ENCODE data around the gene ZBTB12. TPM values are rescaled to one million over a fixed set of nuclear protein-coding genes. Genes with fewer than 3 reads are reported as not detected.
"Not testable (repeated sequence)": the region's sequence is repeated elsewhere in the genome, so short reads cannot be mapped to it uniquely, and the experiment has no call there.

Gene ZBTB12
- total RNA-seq, 1 donor from 2014 or later, result 2.7 TPM

GRCh38 chr6:31877125-31877650, 24.7 kb downstream of the ZBTB12 start:
- DNase-seq (ENCODE audit: low read depth), result no peak

DNA sequence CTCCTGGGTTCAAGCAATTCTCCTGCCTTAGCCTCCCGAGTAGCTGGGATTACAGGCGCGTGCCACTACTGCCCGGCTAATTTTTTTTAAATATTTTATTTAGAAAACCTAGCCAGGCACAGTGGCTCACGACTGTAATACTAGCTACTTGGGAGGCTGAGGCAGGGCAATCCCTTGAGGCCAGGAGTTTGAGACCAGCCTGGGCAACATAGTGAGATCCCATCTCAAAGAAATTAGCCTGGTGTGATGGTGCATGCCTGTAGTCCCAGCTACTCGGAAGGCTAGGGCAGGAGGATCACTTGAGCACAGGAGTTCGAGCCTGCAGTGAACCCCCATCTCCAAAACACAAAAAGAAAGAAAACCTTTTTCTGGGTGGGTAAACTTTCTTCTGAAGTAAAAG, 25.5 kb downstream of the ZBTB12 start:
- no peak for DNase-seq (ENCODE audit: low read depth)

DNA sequence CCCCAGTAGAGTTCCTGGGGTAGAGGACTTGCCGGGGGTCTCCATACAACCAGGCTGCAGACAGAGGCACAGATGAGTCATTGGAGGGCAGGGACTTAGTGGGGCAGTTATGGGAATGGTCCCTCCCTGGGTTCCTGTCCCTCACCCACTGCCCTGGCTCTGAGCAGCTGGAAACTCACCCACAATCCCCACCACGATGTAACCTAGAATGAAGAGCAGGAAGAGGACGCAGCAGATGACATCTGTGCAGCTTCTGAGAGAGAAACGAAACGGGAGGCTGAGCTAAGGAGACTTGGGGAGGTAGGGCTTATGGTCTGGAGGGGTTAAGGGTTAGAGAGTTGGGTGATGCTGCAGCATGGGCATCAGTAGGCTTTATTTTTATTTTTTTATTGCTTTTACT, 26.0 kb downstream of the ZBTB12 start:
- DNase-seq (ENCODE audit: low read depth), result peak; percentile 67

DNA sequence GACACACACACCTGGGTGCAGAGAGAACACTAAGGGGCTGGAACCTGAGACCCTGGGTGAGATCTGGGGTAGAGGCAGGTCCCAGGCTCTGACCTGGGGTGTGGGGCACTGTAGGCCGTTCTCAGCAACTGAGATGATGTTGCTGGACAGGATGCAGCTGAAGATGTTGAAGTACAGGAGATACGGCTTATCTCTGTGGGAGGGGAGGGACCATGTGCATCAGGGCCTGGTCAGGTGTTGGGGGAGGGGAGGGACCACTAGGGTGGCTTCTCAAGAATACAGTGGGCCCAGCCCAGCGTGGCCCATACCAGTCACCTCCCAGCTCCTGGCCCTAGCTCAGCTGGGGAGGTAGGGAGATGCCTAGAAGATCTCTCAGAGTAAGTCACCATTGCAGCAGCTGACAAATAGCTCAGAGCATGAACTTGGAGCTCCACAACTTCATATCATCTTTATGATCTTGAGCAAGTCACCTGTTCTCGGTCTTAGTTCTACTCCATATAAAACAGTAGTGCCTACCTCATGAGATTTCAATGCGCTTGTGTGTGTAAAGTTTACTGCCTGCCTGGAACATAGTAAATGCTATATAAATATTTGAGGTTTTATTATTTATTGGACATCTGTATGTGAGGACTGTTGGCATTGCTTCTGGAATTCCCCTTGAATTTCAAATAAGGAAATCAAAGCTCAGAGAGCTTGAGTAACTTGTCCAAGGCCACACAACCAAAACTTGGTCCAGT, 26.9 kb downstream of the ZBTB12 start:
- no peak for DNase-seq (ENCODE audit: low read depth)

DNA sequence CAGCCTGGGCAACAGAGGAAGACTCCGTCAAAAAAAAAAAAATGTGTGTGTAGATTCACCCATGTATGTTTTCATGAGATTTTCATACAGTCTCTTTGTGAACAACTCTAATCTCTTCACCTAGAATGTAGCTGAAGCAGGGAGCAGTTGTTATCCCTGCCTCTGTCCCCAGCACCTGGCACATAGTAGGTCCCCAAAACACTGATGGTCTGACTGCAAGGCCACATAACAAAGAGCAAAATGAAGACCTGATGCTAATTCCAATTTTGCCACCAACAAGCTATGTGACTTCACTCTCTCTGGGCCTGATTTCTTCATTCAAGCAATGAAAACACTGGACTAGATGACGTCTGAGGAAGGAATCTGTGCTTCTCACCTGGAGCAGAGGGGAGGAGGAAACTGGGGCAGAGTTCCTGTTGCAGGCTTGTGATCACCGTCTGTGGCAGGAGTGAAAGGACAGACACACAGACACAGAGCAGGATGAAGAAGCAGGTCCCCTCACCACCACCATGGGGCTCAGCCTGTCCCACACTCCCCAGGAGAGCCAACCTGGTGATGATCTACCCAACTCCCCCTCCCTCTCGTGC, 27.7 kb downstream of the ZBTB12 start:
- no peak for DNase-seq (ENCODE audit: low read depth)

DNA sequence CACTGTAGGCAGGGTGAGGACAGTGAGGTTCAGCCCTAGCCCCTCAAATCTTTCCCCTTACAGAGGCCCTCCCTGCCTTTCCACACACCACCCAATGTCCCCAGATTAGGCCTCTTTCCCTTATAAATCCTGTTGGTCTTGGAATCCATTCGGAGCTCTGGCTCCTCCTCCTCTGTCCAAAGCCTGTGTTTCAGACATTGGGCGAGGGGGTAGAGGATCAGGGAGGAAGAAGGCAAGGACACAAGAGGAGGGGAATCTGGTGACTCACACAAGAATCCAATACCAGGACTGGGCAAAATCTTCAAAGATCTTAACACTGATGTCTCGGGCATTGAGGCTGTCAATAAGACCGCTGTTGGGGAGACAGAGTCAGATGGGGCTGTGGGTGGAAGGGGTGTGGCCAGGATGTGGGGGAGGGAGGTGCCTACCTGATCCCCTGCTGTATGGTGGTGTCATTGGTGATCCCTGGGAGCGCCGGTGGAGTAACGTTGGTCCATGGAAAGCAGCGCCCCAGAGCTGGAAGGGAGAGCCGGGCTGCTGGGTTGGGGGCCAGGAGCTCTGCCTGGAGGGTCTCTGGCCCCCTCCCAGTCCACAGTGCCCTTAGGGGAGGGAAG, 30.7 kb downstream of the ZBTB12 start:
- no peak for DNase-seq (ENCODE audit: low read depth)

- DNase-seq (ENCODE audit: low read depth), result no peak
Measured at GRCh38 chr6:31870385-31870921, 31.4 kb downstream of the ZBTB12 start.

DNA sequence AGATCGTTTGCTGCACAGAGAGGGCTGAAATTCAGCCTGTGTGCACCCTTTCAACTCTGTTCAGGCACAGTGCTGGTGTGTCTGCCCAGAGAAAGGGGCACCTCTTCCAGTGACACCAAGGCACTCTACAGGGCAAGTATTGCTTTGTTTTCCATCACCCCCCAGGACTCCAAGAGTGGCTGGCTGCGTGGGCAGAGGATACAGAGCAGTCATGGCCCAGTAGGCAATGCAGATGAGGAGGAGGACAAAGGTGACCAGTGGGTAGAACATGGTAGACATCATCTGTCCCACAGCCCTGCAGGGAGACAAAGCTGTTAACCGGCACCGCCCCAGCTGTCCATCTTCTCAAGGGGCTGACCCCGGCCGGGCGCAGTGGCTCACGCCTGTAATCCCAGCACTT, 32.5 kb downstream of the ZBTB12 start:
- DNase-seq (ENCODE audit: low read depth), result no peak

GRCh38 chr6:31868658-31868971, 33.3 kb downstream of the ZBTB12 start:
- not testable (repeated sequence) for DNase-seq (ENCODE audit: low read depth)

DNA sequence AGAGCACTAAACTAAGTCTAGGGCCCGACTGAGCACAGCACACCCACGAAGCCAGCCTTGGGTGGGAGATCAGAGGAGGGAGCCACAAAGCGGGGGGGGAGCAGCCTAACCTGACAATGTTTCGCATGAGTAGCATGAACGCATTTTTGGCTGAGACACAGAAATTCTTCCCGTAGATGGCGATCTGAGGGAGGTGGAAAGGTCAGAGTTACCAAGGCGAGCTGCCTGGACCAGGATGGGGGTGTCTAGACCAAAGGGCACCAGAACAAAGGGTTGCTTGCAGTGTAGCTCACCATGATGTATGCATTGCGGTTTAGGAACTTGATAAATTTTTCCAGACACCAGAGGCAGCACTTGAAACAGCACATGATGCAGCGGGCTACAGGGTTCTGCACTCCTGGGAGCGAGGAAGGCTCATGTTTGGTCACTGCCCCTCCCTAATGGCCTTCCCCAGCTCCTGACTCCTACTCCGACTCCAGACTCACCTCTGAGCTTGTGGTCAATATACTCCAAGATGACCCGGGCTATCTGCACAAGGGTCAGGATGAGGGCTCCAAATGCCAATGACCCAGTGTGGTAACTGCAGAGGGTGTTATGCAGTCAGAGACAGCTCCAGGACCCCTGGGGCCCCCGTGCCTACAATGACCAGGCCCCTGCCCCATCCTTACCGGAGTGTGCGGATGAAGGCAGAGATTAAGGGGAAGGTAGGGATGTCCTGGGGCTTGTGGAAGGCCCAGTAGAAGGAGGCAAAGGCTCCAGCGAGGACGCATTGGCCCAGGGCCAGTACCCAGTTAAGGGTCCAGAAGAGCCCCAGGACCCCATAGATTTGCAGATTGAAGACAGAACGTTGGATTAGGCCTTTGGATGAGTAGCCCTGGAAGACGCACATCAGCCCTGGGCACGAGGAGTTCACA, 36.4 kb downstream of the ZBTB12 start:
- no peak for DNase-seq (ENCODE audit: low read depth)

DNA sequence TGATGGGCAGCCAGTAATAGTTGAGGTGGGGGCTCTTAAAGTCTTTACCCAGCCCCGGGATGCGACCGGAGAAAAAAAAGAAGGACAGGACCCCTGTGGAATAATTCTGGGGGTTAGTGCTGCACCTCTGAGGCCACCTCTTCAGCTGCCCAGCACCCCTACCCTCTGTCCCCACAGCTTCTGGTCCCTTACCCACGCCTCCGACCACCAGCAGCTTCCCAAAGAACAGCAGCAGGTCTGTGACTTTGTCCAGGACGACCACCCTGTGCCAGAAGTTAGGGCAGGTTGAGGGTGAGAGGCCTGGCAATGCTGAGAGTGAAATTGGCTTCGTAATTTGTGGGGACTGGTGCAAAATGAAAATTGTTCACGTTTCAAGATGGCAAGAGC, 37.1 kb downstream of the ZBTB12 start:
- DNase-seq (ENCODE audit: low read depth), result no peak

- not testable (repeated sequence) for DNase-seq (ENCODE audit: low read depth)
Measured at GRCh38 chr6:31864123-31864562, 37.7 kb downstream of the ZBTB12 start.

DNA sequence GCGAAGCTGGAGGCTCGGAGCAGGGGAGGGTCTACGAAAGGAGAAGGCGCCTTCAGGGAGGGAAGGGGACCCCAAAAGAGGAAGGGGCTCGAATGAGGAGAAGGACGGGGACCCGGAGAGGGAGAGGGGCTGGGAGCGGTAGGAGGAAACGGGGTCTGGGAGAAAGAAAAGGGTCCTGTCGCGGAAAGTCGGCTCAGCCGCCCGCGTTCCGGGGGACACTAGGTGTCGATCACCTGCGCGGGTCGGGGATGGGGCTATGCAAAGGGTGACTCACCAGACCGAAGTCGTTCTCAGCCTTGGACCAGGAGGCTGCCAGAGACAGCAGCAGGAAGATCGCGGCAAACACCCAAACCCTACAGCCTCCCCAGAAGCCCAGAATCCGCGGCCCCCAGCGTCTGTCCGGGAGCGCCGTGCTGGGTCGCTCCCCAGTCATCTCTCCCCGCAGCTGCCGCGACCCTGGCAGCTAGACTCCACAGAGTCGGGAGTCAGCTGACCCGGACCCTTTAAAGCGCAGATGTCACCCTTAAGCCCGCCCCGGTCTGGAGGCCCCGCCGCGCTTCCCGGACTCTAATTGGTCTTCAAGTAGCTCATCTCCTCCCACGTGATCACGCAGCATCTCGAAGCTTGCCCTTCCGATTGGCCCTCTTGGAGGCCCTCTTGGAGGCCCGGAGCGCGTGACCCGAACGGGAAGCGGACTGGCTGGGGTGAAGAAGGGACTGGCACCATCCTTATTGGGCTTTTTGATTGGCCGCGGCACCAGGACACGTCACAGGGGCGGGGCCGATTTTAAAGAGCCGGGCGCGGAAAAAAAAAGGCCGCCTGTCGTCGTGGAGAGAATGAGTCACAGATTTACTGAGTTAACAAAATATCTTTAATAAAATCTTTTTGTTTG, 39.3 kb downstream of the ZBTB12 start, which contains the start of gene NEU1:
TSS of gene NEU1 (minus strand) at position 478 of the 892 bp plus-strand sequence. CDS start at position 433, 45 bp downstream.
- DNase-seq (ENCODE audit: low read depth), result peak; percentile 100

DNA sequence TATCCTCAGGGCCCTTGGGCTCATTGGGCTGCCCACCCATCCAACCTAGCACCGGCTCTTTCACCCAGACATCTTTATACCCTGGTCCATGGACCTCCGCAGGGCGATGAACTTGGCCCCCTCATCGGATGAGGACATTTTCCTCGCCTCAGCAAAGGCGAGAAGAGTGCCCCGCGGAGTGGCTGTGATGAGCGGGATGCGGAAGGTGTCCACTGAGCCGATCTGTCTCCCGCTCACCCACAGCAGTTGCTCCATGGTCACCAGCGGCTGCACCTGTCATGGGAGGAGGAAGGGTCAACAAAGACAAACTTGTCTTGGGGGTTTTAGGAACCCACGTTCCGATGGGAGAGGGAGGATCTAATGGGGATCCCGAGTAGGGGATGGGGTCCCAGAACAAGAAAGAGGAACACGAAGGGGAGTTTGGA, 40.0 kb downstream of the ZBTB12 start:
- DNase-seq (ENCODE audit: low read depth), result peak; percentile 65

DNA sequence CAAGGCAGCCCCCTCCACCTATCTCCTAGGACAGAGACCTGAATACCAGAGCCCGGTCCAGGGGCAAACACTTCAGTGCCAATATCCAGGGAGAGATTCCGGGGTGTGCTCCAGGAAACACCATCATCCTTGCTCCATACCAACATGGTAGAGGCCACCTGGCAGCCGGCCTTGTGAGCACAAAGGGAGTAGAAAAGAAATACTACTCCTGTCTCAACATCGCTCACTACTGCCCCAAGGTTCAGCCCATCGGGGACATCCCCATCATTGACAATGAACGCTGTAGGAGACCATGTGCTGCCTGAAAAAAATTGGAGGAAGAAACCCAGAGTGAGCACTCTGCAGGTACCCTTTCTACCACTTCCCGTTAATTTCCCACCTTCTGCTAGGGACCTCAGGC, 40.7 kb downstream of the ZBTB12 start:
- no peak for DNase-seq (ENCODE audit: low read depth)

DNA sequence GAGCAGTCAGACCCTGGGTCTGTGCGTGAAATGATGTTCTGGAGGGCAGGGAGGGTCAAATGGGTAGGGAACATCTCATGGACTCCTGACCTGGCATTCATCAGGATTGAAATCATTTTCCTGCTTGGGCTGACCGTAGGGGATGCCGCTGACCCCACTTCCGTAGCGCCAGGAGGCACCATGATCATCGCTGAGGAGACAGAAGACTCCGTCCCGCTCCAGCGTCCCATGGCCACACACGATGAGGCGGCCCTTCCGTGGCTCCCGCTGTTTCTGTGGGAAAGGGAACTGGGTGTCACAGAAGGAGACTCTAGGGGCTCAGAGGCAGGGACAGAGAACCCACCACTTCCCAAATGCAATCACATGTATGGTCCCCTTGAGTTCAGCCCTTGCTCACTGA, 41.5 kb downstream of the ZBTB12 start:
- no peak for DNase-seq (ENCODE audit: low read depth)

DNA sequence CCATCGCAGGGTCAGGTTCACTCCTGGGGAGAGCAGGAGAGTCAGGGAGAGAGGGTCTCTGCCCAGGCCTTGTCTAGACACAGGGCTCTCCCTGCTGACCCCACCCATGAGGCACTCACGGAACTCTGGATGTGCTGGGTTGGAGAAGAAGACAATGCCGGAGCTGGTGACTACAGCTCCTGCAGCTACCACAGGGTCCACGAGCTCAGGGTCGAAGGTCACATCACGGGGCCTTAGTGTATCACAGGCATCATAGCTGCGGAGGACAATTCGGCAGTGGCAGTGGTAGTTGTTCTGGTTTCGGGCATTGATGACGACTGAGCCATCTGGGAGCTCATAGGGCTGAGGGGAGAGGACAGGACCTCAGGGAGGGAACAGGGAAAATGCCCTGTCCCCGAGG, 42.0 kb downstream of the ZBTB12 start:
- no peak for DNase-seq (ENCODE audit: low read depth)

- no peak for DNase-seq (ENCODE audit: low read depth)
Measured at GRCh38 chr6:31858707-31859106, 43.2 kb downstream of the ZBTB12 start.

GRCh38 chr6:31857774-31858173, 44.1 kb downstream of the ZBTB12 start:
- DNase-seq (ENCODE audit: low read depth), result not testable (repeated sequence)
